Stimulated activated CD4-positive, alpha-beta T cell treated with anti-CD3 and anti-CD28 coated beads, TNF-alpha, amount 100 ng/mL, for 24 hours (primary cell): ENCODE results near the gene BCAS3.

ENCODE experiments used
- DNase-seq, 3 experiments: peaks; one replicate each; pipeline ENCODE4 v3.0.0-alpha.2; 2020; ENCODE audit warnings: low read depth in 3 of 3

The BCAS3 gene

GRCh38 chr17:61397086-61397842, 719.6 kb downstream of the BCAS3 start:
- DNase-seq: no peak

- no peak for DNase-seq
Observed at GRCh38 chr17:61398721-61399130, 721.1 kb downstream of the BCAS3 start.

GRCh38 chr17:61399131-61400065, 721.7 kb downstream of the BCAS3 start, which contains the start of gene TBX2:
TSS of gene TBX2 (plus strand) at chr17:61399843. CDS start at chr17:61400177, 334 bp downstream.
- no peak for DNase-seq

GRCh38 chr17:61400066-61400716, 722.5 kb downstream of the BCAS3 start:
- DNase-seq: no peak

GRCh38 chr17:61400717-61401388, 723.2 kb downstream of the BCAS3 start:
- no peak for DNase-seq

- no peak for DNase-seq
Observed at GRCh38 chr17:61401389-61402072, 723.9 kb downstream of the BCAS3 start.

GRCh38 chr17:61402073-61402541, 724.5 kb downstream of the BCAS3 start:
- no peak for DNase-seq

- no peak for DNase-seq
Observed at GRCh38 chr17:61402978-61403800, 725.5 kb downstream of the BCAS3 start.

GRCh38 chr17:61403801-61404662, 726.4 kb downstream of the BCAS3 start:
- no peak for DNase-seq

GRCh38 chr17:61404663-61404912, 726.9 kb downstream of the BCAS3 start:
- no peak for DNase-seq

GRCh38 chr17:61404913-61405685, 727.4 kb downstream of the BCAS3 start:
- no peak for DNase-seq

GRCh38 chr17:61405686-61406536, 728.3 kb downstream of the BCAS3 start:
- no peak for DNase-seq

- no peak for DNase-seq
Observed at GRCh38 chr17:61406537-61406845, 728.8 kb downstream of the BCAS3 start.

- DNase-seq: no peak
Observed at GRCh38 chr17:61406971-61407911, 729.6 kb downstream of the BCAS3 start.

- no peak for DNase-seq
Observed at GRCh38 chr17:61408151-61409041, 730.7 kb downstream of the BCAS3 start.
